VCaP (cell line): ENCODE data around the gene SLC4A1AP.
"Not testable (repeated sequence)": the region's sequence is repeated elsewhere in the genome, so short reads cannot be mapped to it uniquely, and the experiment has no call there.

Source experiments
- H3K27ac ChIP-seq: fragments of 450-650 bp; 2 replicates; pipeline ENCODE4 v1.5.1; 2017
- TF ChIP-seq, protein P1 (sequence below): fragments of 450-650 bp; conservative IDR thresholded peaks from 2 replicates; pipeline ENCODE4 v1.5.1; 2017; ENCODE audit warnings: mild to moderate bottlenecking, moderate library complexity

The SLC4A1AP gene, protein sequence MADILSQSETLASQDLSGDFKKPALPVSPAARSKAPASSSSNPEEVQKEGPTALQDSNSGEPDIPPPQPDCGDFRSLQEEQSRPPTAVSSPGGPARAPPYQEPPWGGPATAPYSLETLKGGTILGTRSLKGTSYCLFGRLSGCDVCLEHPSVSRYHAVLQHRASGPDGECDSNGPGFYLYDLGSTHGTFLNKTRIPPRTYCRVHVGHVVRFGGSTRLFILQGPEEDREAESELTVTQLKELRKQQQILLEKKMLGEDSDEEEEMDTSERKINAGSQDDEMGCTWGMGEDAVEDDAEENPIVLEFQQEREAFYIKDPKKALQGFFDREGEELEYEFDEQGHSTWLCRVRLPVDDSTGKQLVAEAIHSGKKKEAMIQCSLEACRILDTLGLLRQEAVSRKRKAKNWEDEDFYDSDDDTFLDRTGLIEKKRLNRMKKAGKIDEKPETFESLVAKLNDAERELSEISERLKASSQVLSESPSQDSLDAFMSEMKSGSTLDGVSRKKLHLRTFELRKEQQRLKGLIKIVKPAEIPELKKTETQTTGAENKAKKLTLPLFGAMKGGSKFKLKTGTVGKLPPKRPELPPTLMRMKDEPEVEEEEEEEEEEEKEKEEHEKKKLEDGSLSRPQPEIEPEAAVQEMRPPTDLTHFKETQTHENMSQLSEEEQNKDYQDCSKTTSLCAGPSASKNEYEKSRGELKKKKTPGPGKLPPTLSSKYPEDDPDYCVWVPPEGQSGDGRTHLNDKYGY

DNA sequence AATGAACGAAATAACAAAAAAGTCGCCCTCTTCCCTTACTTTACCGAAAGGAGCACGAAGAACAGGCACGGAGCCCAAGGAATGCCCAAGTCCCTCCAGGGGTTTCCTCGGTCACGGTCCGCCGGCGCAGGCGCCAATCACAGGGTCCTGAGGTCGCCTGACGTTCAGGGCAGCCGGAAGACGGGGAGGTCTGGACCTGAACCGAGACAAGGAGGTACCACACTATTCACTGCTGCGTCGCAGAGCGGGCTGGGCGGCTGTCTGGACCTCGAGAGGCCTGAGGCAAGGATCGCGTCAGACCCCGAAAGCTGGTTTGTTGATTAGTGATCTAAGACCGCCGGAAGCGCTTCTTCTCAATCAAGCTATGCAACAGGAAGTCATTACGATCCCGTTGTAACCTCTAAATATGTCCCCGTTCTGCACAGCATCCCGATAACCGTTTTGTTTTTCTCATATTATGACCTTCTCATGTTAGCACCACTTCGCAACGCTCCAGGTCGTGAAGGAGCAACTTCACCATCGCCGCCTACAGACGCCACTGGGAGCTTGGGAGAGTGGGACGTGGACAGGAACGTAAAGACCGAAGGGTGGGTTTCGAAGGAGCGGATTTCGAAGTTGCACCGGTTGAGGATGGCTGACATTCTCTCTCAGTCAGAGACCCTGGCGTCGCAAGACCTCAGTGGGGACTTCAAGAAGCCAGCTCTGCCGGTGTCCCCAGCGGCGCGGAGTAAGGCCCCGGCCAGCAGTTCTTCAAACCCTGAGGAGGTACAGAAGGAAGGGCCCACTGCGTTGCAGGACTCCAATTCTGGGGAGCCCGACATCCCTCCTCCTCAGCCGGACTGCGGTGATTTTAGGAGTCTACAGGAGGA, at the start of gene SLC4A1AP, which contains the start of gene SUPT7L:
Gene SLC4A1AP (plus strand): TSS at position 605 of the 869 bp plus-strand sequence. CDS start 26 bp downstream, at position 631.
Gene SUPT7L (minus strand): TSS at position 330 of the 869 bp plus-strand sequence. CDS start 1,422 bp downstream, outside the sequence.
- TF ChIP-seq, protein P1, sequence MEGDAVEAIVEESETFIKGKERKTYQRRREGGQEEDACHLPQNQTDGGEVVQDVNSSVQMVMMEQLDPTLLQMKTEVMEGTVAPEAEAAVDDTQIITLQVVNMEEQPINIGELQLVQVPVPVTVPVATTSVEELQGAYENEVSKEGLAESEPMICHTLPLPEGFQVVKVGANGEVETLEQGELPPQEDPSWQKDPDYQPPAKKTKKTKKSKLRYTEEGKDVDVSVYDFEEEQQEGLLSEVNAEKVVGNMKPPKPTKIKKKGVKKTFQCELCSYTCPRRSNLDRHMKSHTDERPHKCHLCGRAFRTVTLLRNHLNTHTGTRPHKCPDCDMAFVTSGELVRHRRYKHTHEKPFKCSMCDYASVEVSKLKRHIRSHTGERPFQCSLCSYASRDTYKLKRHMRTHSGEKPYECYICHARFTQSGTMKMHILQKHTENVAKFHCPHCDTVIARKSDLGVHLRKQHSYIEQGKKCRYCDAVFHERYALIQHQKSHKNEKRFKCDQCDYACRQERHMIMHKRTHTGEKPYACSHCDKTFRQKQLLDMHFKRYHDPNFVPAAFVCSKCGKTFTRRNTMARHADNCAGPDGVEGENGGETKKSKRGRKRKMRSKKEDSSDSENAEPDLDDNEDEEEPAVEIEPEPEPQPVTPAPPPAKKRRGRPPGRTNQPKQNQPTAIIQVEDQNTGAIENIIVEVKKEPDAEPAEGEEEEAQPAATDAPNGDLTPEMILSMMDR: no peak
- H3K27ac ChIP-seq: peak within 1 kb of the TSS; percentile 93

DNA sequence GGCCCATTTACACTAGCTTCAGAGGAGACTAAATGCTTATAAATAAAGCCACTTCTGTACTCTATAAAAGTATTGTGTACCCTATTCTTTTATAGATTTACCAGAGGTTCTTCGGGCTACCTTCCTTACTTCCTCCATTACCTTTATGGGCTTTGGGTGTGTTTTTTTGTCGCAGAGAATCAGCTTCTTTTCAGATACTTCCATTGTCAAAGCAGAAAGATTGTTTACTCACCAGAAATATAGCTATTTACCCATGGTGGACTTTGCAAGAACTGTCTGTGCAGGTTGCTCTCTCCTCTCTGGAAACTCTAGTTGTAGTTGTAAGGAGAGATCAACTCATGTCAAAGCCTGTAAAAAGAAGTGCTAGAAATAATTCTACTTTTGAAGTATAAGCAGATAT, 49.7 kb upstream of the SLC4A1AP start:
- H3K27ac ChIP-seq: peak overlapping the region; percentile 60
- TF ChIP-seq, protein P1: no peak

DNA sequence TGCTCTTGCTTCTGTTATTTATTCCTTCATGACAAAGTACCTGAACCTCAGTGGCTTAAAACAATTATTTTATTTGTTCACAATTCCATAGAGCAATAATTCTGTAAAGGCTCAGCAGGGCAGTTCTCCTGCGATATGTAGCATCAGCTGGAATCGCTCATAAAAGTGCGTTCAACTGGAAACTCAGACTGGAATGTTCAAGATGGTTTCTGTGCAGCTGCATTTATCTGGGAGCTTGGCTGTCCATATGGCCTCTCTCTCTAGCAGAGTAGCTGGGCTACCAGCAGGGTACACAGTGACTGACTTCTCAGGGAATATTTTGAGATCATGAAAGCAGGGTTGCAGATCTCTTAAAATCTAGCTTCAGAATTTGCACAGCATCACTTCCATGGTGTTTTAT, 48.4 kb upstream of the SLC4A1AP start:
- H3K27ac ChIP-seq: 0 out of 2 replicates have a peak overlapping the region, but pooled peaks have one; percentile 60

DNA sequence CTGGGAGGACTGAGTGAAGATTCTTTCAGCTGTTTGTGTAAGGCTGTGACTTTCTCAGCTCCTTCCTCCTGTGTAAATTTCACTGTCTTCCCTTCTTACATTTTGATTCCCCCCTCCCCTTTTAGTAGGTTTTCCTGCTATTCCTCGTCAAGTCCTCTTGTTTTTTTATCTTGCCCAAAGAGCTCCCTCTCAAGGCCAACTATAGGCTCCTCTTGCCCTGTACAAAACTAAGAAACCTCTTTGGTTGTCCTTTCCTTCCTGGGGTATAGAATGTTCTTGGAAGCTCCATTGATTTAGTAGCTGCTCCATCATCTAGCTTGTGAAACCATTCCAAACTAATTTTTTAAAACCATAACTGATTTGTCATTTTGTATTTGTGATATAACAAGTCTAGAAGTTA, 42.2 kb upstream of the SLC4A1AP start:
- H3K27ac ChIP-seq: no peak overlapping the region
- TF ChIP-seq, protein P1: peak; percentile 21; the same call in 1 of the 2 replicates

More for the DNA sequence above, 48.4 kb upstream of the SLC4A1AP start:
- TF ChIP-seq, protein P1: no peak

DNA sequence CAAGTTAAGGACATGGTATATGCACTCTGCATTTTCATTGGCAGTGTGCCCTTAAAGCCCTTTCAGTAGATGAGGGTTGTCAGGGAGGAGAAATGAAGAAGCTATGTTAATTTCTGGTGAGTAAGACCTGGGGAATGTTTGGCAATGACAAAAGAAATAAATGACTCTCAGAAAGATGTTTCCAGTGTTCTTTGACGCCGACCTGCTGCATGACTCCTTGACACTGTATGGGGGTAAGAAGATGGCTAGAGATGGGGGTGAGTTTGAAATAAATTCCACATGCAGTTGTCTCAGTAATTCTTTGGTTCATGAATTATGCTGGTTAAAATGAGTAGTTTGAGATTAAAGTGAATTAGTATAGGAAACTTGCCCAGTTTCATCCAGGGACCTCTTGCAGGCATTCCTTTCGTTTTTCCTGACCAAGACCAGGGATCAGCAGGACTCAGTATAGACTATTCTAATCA, 40.7 kb upstream of the SLC4A1AP start:
- TF ChIP-seq, protein P1: no peak
- no peak overlapping the region for H3K27ac ChIP-seq

DNA sequence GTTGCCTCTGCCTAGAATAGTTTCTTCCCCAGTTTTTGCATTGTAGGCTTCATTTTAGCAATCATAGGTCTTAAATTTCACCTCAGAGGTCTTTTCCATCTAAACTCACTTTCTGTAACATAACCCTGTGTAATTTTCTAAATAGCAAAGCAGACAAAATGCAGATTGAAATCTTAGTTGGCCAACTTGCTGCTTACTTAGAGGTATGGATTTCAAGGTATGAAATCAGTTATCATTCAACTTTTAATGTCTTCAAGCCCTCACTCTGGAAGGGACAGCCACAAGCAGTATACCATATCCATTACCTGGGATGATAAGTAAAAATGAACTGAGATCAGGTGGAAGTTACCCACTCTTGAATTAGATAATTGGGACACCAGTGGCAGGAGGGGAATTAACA, 38.7 kb upstream of the SLC4A1AP start:
- TF ChIP-seq, protein P1: no peak
- no peak overlapping the region for H3K27ac ChIP-seq

DNA sequence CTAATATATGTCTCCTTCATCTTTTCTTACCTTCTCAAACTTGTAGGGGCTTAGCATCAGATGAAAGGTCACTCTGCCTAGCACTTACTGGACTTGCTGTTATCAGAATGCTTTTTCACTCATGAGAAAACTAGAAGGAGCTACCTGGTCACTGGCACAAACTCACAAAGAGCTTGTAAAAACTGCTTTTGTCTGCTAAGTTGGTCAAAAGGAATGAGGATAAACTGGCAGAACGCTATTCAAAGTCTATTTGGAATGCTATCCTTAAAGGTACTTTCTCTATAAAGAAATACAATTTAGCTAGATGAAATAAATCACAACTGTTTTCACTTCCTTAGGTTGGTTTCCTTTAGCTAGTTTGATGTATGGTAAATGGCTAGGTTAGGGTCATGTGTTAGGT, 37.4 kb upstream of the SLC4A1AP start:
- H3K27ac ChIP-seq: not testable (repeated sequence)

DNA sequence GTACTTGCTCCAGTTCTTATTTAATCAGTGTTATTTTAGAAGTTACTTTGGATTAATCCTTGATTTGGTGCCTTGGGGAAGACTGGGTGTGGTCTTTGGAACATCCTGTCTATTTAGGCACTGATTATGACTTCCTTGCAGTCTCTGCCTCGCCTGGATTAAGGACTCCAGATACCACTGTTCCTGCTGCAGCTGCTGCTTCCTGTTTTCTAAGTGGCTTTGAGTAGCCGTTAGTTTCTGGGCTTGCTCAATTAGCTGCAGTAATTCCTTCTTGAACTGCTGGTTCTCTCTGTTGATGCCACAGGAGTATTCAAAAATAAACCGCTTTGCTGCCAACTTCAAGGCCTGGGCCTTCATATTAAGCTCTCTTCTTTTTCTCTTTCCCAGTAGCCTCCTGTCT, 36.8 kb upstream of the SLC4A1AP start:
- not testable (repeated sequence) for H3K27ac ChIP-seq
